WTC11 (cell line): ENCODE measurements around the gene ADAM17. TPM values are rescaled to one million over a fixed set of nuclear protein-coding genes. Genes with fewer than 3 reads are reported as not detected.

ENCODE experiments used
- ATAC-seq: fragments of 200-7000 bp; cut with Tn5 transposase; 2 replicates; pipeline ENCODE4 v1.10.0; 2021; ENCODE audit warnings: mild to moderate bottlenecking, moderate library complexity
- CTCF ChIA-PET: fragments of 300-600 bp; sonication (Branson Sonifier 250); formaldehyde crosslinking; loops from one replicate; lab custom pipeline; 2021; ENCODE audit warnings: antibody characterized with exemption; lab: Charles Lee
- POLR2A ChIA-PET: fragments of 350-600 bp; sonication (Branson Sonifier 250); formaldehyde crosslinking; loops from one replicate; lab custom pipeline; 2021; ENCODE audit warnings: antibody characterized with exemption; lab: Charles Lee
- DNase-seq: peaks from one replicate; pipeline ENCODE4 v3.0.0; 2021; ENCODE audit warnings: low spot score
- H3K27ac Mint-ChIP-seq: 2 replicates; pipeline ENCODE4 v1.8.0; 2021; ENCODE audit warnings: mixed read lengths
- H3K27me3 Mint-ChIP-seq: 2 replicates; pipeline ENCODE4 v1.8.0; 2021; ENCODE audit warnings: low read depth, mild to moderate bottlenecking, moderate library complexity, mixed read lengths
- H3K36me3 Mint-ChIP-seq: 2 replicates; pipeline ENCODE4 v1.8.0; 2021; ENCODE audit warnings: mixed read lengths
- H3K4me1 Mint-ChIP-seq: 2 replicates; pipeline ENCODE4 v1.8.0; 2022; ENCODE audit warnings: mixed read lengths
- H3K4me3 Mint-ChIP-seq: 2 replicates; pipeline ENCODE4 v1.8.0; 2021; ENCODE audit warnings: mild to moderate bottlenecking, moderate library complexity, mixed read lengths
- H3K9me3 Mint-ChIP-seq: 2 replicates; pipeline ENCODE4 v1.8.0; 2021; ENCODE audit warnings: mixed read lengths
- E2F1 ChIP-seq: sonication (generic); formaldehyde crosslinking; IDR thresholded peaks from 2 replicates; pipeline ENCODE4 v1.8.0; 2022; ENCODE audit warnings: mild to moderate bottlenecking, missing genetic modification reagents
- E2F4 ChIP-seq: sonication (generic); formaldehyde crosslinking; IDR thresholded peaks from 2 replicates; pipeline ENCODE4 v1.8.1; 2022; ENCODE audit warnings: low read depth, mild to moderate bottlenecking, moderate library complexity, missing genetic modification reagents, borderline replicate concordance
- FOXJ3 ChIP-seq: sonication (generic); formaldehyde crosslinking; IDR thresholded peaks from 2 replicates; pipeline ENCODE4 v1.9.0; 2021; ENCODE audit warnings: missing genetic modification reagents, mild to moderate bottlenecking, borderline replicate concordance
- GRHL2 ChIP-seq: fragments of 250-450 bp; sonication (Bioruptor Pico); IDR thresholded peaks from 2 replicates; pipeline ENCODE4 v1.8.0; 2022; ENCODE audit warnings: mild to moderate bottlenecking, moderate library complexity; ENCODE audit not compliant: insufficient replicate concordance, severe bottlenecking
- GTF2I ChIP-seq: fragments of 250-450 bp; sonication (Bioruptor Pico); conservative IDR thresholded peaks from 2 replicates; pipeline ENCODE4 v1.4.0; 2021; ENCODE audit warnings: mild to moderate bottlenecking
- MAX ChIP-seq: sonication (generic); formaldehyde crosslinking; IDR thresholded peaks from 2 replicates; pipeline ENCODE4 v1.8.0; 2022; ENCODE audit warnings: mild to moderate bottlenecking, missing genetic modification reagents
- MLX ChIP-seq: sonication (generic); formaldehyde crosslinking; IDR thresholded peaks from 2 replicates; pipeline ENCODE4 v1.8.1; 2023; ENCODE audit warnings: mild to moderate bottlenecking, missing genetic modification reagents, moderate library complexity
- NFATC4 ChIP-seq: fragments of 250-450 bp; sonication (Bioruptor Pico); IDR thresholded peaks from 2 replicates; pipeline ENCODE4 v1.9.0; 2021; ENCODE audit warnings: mild to moderate bottlenecking
- SMAD4 ChIP-seq: sonication (generic); formaldehyde crosslinking; IDR thresholded peaks from 2 replicates; pipeline ENCODE4 v1.8.0; 2022; ENCODE audit warnings: mild to moderate bottlenecking, missing genetic modification reagents
- STAT6 ChIP-seq: sonication (generic); formaldehyde crosslinking; conservative IDR thresholded peaks from 2 replicates; pipeline ENCODE4 v1.8.1; 2023; ENCODE audit warnings: mild to moderate bottlenecking, low read depth, missing genetic modification reagents, moderate library complexity
- TP53 ChIP-seq: sonication (generic); formaldehyde crosslinking; IDR thresholded peaks from 2 replicates; pipeline ENCODE4 v1.8.1; 2023; ENCODE audit warnings: mild to moderate bottlenecking, missing genetic modification reagents
- ZNF121 ChIP-seq: sonication (generic); formaldehyde crosslinking; IDR thresholded peaks from 2 replicates; pipeline ENCODE4 v1.8.0; 2023; ENCODE audit warnings: missing genetic modification reagents
- ZNF281 ChIP-seq: sonication (generic); formaldehyde crosslinking; IDR thresholded peaks from 2 replicates; pipeline ENCODE4 v1.8.0; 2023; ENCODE audit warnings: mild to moderate bottlenecking, missing genetic modification reagents
- ZNF532 ChIP-seq: fragments of 250-450 bp; sonication (Bioruptor Pico); IDR thresholded peaks from 2 replicates; pipeline ENCODE4 v1.9.0; 2021; ENCODE audit warnings: mild to moderate bottlenecking, borderline replicate concordance
- total RNA-seq: library from RNA; stranded (reverse); gene quantifications from 3 replicates; pipeline ENCODE4 v1.2.3, GENCODE V29; 2021

ADAM17 gene
- total RNA-seq, 1 experiment from 2014 or later, result 25.9 TPM

GRCh38 chr2:9539531-9539930, 16.1 kb downstream of the ADAM17 start:
- Mint-ChIP-seq H3K9me3 (no peaks in the 10 kb centered on the region), H3K4me3 (no peak overlapping the region), H3K36me3 (0 out of 2 replicates have a peak, but pooled peaks cover 3% of the 10 kb centered on the region), H3K4me1 (0 out of 2 replicates have a peak, but pooled peaks cover 5% of the 10 kb centered on the region), H3K27me3 (no peaks in the 10 kb centered on the region), H3K27ac (no peak overlapping the region; the same call in 1 of the 2 replicates)
- ChIA-PET CTCF (interaction anchor here (1.3 kb wide), 1 partner anchor 15 kb away, joined by 7 read pairs; no protein-coding TSS in a partner anchor), POLR2A (no interaction called here)
- no peak for TF ChIP-seq E2F1 (CRISPR knock-in tag)
- TF ChIP-seq MAX (CRISPR knock-in tag), result no peak
- no peak for TF ChIP-seq SMAD4 (CRISPR knock-in tag)
- TF ChIP-seq FOXJ3 (CRISPR knock-in tag), result no peak
- no peak for TF ChIP-seq E2F4
- TF ChIP-seq GTF2I (CRISPR knock-in tag), result no peak
- no peak for TF ChIP-seq NFATC4 (CRISPR knock-in tag)
- TF ChIP-seq STAT6 (CRISPR knock-in tag), result no peak
- no peak for TF ChIP-seq ZNF121 (CRISPR knock-in tag)
- no peak for TF ChIP-seq TP53 (CRISPR knock-in tag)
- TF ChIP-seq MLX (CRISPR knock-in tag), result no peak
- no peak for TF ChIP-seq ZNF532
- TF ChIP-seq GRHL2 (CRISPR knock-in tag), result no peak
- no peak for TF ChIP-seq ZNF281 (CRISPR knock-in tag)
- DNase-seq (no peak), ATAC-seq (no peak)
